IPS DF 4.7 (cell line): ENCODE data around the gene ZMYM1.
"Not testable (repeated sequence)": the region's sequence is repeated elsewhere in the genome, so short reads cannot be mapped to it uniquely, and the experiment has no call there.

Experiments used
- DNase-seq: peaks from one replicate; pipeline ENCODE4 v3.0.0-alpha.2; 2013; ENCODE audit warnings: low spot score; ENCODE audit errors: extremely low read depth

The ZMYM1 gene

GRCh38 chr1:35079003-35079930, at the start of gene ZMYM1:
Gene ZMYM1 (plus strand): TSS chr1:35079385. CDS start chr1:35093988, 14,603 bp downstream.
- peak; percentile 85 for DNase-seq

DNA sequence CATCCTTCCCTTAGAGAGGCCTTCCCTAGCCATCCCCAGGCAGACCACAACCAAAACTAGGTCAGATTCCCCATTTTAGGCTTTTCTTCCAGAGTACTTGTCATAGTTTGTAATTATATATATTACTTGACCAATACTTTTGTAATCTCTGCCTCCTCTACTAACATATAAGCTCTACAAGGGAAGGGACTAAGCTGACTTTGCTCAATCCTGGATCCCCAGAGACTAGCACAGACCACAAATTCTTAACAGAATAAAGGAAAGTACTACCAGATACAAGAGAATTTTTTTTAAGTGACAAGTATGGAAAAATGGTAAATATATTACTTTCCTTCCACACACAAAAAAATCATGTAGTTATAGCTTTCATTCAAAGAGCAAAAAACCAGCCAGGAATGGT, 49.4 kb upstream of the ZMYM1 start:
- DNase-seq = no peak

DNA sequence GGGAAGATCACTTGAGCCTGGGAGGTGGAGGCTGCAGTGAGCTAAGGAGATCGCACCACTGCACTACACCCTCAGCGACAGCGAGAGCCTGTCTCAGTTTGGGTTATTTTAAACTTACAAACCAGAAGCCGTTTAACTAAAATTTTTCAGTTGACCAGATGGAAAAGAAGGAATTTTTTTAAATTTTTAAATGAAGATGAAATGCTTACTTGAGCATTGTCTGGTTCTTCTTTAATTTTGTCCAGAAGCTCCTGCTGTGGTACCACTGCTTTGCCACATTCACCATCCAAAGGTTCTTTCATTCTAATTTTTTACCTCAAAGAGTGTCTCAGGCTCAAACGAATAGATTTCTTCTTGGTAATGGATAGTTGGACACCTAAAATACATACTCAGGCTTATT, 48.8 kb upstream of the ZMYM1 start:
- no peak for DNase-seq

DNA sequence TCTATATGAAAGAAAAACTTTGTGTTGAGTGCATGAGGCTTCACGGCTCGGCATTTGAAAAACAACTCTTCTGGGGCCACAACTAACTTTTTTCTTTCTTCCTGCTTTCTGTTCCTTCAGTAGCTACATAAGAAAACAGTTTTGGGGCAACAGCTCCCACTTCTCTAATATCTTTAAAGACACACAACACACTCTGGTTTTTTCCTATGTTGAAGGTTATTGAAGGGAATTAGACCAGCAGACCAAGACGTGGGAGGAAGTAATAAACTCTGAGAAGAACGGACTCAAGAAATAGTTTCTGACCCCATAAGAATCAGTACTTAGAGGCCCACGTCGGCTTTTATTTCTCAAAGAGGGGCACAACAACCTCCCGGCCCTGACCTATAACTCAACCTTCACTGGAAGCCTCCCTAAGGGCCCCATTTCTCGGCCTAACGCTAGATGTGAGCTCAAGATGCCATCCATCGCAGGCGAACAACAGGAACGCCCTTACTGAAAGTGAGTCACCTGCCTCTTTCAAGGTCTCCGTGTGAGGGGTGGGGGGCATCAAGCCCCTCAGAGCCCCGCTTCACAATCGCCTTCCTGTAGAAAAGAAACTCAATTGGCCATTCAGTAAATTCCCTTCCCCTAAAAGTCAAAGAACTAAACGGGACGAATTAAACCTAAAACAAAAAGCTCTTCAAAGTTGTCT, 48.3 kb upstream of the ZMYM1 start:
- no peak for DNase-seq

DNA sequence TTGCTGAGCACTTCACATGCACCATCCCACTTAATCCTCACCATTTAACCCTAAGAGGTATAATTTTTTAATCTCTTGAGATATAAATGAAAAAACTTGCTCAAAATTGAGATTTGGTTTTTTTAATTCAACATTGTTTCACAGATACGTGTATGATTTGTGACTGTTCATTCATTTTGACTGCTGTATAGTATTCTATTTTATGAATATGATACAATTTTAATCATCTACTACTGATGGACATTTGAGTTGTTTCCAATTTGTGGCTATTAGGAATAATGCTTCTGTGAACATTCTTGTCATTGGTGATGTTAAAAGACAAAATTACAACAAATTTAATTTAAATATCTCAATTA, 46.8 kb upstream of the ZMYM1 start:
- no peak for DNase-seq

- DNase-seq = no peak
Observed at GRCh38 chr1:35033346-35033745, 45.8 kb upstream of the ZMYM1 start.

DNA sequence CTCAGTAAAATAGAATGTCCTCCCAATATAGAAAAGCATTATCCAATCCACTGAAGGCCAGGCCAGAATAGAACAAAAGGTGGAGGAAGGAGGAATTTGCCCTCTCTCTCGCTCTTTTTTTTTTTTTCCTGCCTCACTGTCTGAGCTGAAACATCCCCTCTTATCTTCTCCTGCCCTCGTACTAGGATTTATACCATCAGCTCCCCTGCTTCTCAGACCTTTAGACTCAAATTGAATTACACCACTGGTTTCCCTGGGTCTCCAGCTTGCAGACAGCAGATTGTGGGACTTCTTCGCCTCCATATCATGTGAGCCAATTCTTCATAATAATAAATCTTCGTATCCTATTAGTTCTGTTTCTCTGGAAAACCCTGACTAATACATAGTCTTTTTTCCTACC, 42.6 kb upstream of the ZMYM1 start:
- no peak for DNase-seq

DNA sequence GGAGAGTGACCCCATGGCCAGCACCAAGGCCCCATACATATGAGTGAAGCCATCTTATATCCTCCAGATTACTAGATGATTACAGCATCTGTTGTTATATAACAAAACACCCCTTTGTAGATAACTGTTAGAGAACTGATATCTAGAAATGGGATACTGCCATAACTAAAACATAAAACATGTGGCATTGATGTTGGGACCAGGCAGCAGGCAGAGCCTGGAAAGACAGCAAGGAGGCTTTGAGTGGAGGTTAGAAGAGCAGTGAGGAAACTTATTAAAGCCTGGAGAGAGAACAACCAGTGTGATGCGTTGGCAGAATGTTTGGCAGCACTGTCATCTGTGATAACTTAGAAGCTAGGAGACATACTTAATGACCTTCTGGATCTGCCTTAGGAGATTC, 42.0 kb upstream of the ZMYM1 start:
- no peak for DNase-seq

DNA sequence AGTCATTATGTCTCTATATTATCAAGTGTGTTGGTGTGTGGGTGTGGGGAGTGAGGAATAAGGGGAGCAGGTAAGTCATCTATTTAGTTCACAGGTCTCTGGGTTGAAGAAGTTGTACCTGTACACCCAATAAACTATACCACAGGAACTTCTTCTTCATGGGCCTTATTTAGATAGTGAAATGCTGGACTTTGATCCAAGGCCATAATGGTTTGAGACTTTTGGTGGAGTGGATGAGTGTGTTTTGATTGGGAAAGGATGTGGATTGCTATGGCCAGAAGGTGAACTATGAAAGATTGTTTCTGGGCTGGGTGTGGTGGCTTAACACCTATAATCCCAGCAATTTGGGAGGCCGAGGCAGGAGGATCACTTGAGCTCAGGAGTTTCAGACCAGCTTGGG, 40.5 kb upstream of the ZMYM1 start:
- no peak for DNase-seq

DNA sequence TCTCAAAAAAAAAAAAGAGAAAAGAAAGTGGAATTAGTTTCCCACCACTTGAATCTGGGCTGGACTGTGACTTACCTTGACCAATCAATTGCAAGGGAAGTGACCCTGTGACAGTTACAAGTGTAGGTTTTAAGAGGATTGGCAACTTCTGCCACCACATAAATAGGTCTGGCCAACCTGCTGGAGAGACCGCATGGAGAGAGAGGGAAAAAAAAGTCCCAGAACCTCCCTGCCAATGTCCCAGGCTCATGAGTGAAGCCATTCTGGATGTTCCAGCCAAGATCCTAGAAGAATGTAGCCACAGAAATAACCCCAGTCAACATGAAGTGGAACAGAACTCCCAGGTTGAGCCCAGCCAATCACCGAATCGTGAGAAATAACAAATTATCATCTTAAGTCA, 35.7 kb upstream of the ZMYM1 start:
- DNase-seq = no peak

- DNase-seq = no peak
Observed at GRCh38 chr1:35044431-35044830, 34.8 kb upstream of the ZMYM1 start.

- DNase-seq = no peak
Observed at GRCh38 chr1:35046730-35047129, 32.5 kb upstream of the ZMYM1 start.

DNA sequence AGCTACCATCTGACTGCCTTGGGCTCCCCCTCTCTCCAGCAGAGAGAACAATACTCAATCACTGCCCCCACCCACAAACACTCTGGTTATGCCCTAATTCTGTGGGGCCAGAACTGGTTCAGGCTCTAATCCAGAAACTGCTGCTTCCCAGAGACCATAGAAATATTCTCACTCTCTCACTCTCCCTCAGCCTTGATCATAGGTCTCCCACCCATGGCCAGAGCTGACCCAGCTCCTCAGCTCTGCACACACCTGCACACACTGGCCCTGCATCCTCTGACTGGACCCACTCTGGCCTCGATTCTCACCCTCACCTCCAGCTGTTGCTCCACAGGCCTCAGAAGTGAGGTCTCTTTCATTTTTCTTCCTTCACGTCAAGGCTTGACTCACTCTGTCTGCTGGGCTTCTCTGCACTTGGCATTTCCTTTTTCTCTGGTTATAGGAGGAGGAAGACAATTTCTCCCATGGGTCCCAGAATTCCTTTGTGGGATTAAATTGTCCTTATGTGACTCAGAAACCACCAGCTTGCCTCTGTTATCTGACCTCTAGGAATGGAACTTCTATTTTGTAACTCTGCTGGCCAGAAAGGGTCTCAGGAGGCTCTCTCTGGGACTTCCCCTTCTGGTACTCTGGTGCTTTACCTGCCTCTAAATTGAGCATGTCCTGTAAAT, 31.9 kb upstream of the ZMYM1 start:
- DNase-seq = no peak

- no peak for DNase-seq
Observed at GRCh38 chr1:35049116-35049515, 30.1 kb upstream of the ZMYM1 start.

- DNase-seq = no peak
Observed at GRCh38 chr1:35053433-35053832, 25.8 kb upstream of the ZMYM1 start.

GRCh38 chr1:35054282-35054681, 24.9 kb upstream of the ZMYM1 start:
- DNase-seq = not testable (repeated sequence)

DNA sequence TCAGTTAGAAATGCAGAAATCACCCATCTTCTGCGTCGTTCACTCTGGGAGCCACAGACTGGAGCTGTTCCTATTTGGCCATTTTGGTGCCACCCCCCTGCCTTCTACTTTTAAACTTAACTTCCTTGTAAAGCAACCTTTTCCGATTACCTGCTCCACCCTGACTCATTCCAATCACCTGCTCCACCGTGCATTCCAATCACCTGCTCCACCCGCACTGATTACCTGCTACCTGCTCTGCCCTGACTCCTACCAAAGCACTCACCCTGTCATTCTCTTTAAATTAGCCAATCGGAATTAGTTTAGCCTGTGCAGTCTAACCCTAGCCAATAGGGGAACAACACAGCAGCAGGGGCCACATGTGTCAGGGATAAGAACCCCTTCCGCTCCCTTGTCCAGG, 20.9 kb upstream of the ZMYM1 start:
- not testable (repeated sequence) for DNase-seq

DNA sequence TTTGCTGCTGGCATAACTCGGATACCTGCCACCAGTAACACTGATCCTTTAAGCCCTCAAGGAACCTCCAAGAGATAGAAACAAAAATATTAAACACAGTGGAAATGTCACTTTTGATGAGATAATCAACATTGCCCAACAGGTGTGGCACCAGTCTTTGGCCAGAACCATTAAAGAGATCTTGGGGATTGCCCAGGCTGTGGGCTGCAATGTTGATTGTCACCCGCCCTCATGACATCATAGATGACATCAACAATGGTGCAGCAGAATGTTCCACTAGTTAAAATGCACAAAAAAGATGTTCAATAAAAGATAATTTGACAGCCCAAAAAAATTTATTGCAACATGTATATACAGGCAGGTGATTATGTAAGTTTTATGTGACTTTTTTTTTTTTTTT, 20.2 kb upstream of the ZMYM1 start:
- no peak for DNase-seq

GRCh38 chr1:35062518-35063196, 16.5 kb upstream of the ZMYM1 start:
- no peak for DNase-seq

GRCh38 chr1:35064265-35064664, 14.9 kb upstream of the ZMYM1 start:
- no peak for DNase-seq

- no peak for DNase-seq
Observed at GRCh38 chr1:35069746-35070145, 9.4 kb upstream of the ZMYM1 start.
